Esophagus muscularis mucosa (tissue), 3 donors: ENCODE data around the gene TCF7L2.

Source experiments
- CTCF ChIP-seq, 3 experiments: fragments of 200-600 bp in 2 of 3; fragments of 450-650 bp in 1 of 3; sonication (generic) in 2 of 3; IDR thresholded peaks; one replicate each; pipeline ENCODE4 v1.5.1; 2017 to 2019; ENCODE audit warnings: antibody characterized with exemption in 3 of 3, mild to moderate bottlenecking in 2 of 3, moderate library complexity in 1 of 3
- POLR2A ChIP-seq: fragments of 450-650 bp; IDR thresholded peaks from one replicate; pipeline ENCODE4 v1.6.1; 2017; ENCODE audit warnings: antibody characterized with exemption, moderate library complexity, mild to moderate bottlenecking, low read depth

GRCh38 chr10:113214331-113214730, 264.3 kb downstream of the TCF7L2 start:
- TF ChIP-seq POLR2A (no peak), CTCF (IDR thresholded peaks at IDR 0.05) (no peak)
